ENCODE data around the gene NAA38. TPM values are rescaled to one million over a fixed set of nuclear protein-coding genes. Genes with fewer than 3 reads are reported as not detected.

NAA38 gene
- total and polyA plus RNA-seq, 2 donors (not counting 1 experiment from before 2014, with no cell fraction given) = 20.0 to 80.5 TPM

DNA sequence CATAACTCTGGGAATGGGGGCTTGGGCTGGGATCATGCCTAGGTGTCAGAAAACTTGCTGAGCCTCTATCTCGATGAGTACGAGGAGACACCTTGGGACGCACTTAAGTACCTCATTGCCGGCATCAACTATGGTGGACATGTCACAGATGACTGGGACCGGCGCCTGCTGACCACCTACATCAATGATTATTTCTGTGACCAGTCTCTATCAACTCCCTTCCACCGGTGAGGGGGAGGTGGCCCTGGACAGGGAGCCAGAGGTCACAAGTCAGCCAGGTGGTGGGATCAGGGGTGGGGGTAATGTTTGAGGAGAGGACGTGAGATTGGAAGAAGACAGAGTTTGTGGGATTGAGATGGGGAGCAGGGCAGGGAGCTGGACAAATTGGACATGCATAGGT is 26.7 kb downstream of the NAA38 start:
- Histone ChIP-seq H3K79me2 (ENCODE audit: control insufficient read depth, insufficient read depth, low read length) (peaks cover 17% of the 10 kb centered on the region), H3K36me3 (replicated peaks in 1 of 2; ENCODE audit: control extremely low read depth in 1 of 2, control insufficient read depth in 1 of 2, extremely low read depth in 1 of 2, insufficient read depth in 2 of 2, low read length in 1 of 2) (no peaks in the 10 kb centered on the region), H3K4me1 (ENCODE audit: control insufficient read depth in 2 of 2, insufficient read depth in 2 of 2, low read length in 2 of 2) (peaks cover 7 to 15% of the 10 kb centered on the region in 2 donors), H3K4me2 (replicated peaks; ENCODE audit: low read depth, low read length, poor library complexity, severe bottlenecking) (no peak overlapping the region), H2AFZ (ENCODE audit: insufficient read depth, low read depth, low read length, poor library complexity, severe bottlenecking) (no peak overlapping the region), H3K27ac (ENCODE audit: low read length in 2 of 2) (no peak overlapping the region), H3K9ac (ENCODE audit: low read length) (no peak overlapping the region), H3K4me3 (ENCODE audit: control extremely low read depth in 1 of 5, extremely low read depth in 1 of 5, insufficient read depth in 1 of 5, low read depth in 2 of 5, low read length in 4 of 5) (no peak overlapping the region), H3K9me3 (ENCODE audit: control extremely low read depth in 1 of 3, control insufficient read depth in 2 of 3, insufficient read depth in 1 of 3, low read length in 2 of 3) (no peaks in the 10 kb centered on the region), H3K27me3 (replicated peaks in 1 of 4; ENCODE audit: control extremely low read depth in 1 of 4, control insufficient read depth in 3 of 4, insufficient read depth in 4 of 4, low read length in 3 of 4) (peaks cover 0 to 13% (median 2%) of the 10 kb centered on the region in 4 experiments), H4K20me1 (ENCODE audit: control insufficient read depth, insufficient read depth, low read length, poor library complexity, severe bottlenecking) (no peaks in the 10 kb centered on the region)
- H3K27me3 Mint-ChIP-seq = peaks cover 22% of the 10 kb centered on the region
- no peak for ATAC-seq (ENCODE audit: low read depth)
- H3K4me3 Mint-ChIP-seq = no peak overlapping the region
- no peak for DNase-seq
- ChIA-PET CTCF (interaction anchor here (1.6 to 2.2 kb wide), 2 partner anchors 12 to 26 kb away, joined by 5 to 7 read pairs; partner anchors contain the start of gene NAA38), POLR2A (no interaction called here)
- WGBS (ENCODE audit: insufficient coverage) = 95% methylated on average over 4 of the region's 8 CpGs
- intact Hi-C loops (cut with micrococcal nuclease) = loop anchor here (10.0 kb wide), 2 partner anchors 816 to 1176 kb away; partner anchors contain the start of genes C17orf100, MED31 and RNASEK
- H3K4me1 Mint-ChIP-seq = peaks cover 8% of the 10 kb centered on the region
- no peaks in the 10 kb centered on the region for H3K9me3 Mint-ChIP-seq (ENCODE audit: insufficient read depth)
- TF ChIP-seq EZH2 (IDR thresholded peaks at IDR 0.05; ENCODE audit: borderline replicate concordance, insufficient read depth, low read depth, low read length, poor library complexity, severe bottlenecking) = no peak
- TF ChIP-seq, protein P1, sequence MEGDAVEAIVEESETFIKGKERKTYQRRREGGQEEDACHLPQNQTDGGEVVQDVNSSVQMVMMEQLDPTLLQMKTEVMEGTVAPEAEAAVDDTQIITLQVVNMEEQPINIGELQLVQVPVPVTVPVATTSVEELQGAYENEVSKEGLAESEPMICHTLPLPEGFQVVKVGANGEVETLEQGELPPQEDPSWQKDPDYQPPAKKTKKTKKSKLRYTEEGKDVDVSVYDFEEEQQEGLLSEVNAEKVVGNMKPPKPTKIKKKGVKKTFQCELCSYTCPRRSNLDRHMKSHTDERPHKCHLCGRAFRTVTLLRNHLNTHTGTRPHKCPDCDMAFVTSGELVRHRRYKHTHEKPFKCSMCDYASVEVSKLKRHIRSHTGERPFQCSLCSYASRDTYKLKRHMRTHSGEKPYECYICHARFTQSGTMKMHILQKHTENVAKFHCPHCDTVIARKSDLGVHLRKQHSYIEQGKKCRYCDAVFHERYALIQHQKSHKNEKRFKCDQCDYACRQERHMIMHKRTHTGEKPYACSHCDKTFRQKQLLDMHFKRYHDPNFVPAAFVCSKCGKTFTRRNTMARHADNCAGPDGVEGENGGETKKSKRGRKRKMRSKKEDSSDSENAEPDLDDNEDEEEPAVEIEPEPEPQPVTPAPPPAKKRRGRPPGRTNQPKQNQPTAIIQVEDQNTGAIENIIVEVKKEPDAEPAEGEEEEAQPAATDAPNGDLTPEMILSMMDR (IDR thresholded peaks at IDR 0.05) = no peak
- H3K27ac Mint-ChIP-seq = no peak overlapping the region

DNA sequence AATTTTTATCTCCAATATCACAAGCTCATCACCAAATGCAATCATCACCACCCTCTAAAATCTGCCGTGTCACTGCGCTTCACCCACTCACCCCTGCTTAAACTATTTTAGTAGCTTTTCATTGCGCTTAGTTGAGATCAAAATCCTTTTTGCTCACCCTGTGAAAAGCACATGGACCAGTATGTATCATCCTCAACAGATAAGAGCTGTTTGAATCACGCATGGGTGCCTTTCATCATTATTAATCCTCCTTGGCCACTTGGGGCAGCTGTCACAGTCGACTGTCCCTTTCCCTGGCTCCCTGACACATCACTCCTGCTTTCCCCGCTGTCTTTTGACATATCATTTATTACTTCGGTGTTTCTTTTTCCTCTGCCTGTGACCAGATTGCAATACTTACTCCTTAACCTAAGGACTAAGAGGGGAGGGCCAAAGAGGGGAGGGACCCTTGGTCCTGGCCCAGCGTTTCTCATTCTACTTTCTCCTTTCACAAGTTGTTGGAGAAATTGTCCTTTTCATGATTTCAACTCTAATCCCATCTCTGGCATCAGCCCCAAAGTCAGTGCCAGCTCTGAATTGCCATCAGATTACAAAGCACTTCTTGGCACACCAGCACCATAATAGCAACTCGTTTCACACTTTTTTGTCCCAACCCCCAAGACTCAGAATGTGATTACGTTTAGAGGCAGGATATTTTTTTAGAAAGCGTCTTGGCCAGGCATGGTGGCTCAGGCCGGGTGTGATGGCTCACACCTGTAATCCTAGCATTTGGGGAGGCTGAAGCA is 32.0 kb downstream of the NAA38 start:
- Histone ChIP-seq H3K9ac (ENCODE audit: low read length) (no peak overlapping the region), H3K4me1 (ENCODE audit: control insufficient read depth in 2 of 2, insufficient read depth in 2 of 2, low read length in 2 of 2) (no peaks in the 10 kb centered on the region), H4K20me1 (ENCODE audit: control insufficient read depth, insufficient read depth, low read length, poor library complexity, severe bottlenecking) (no peaks in the 10 kb centered on the region), H3K9me3 (ENCODE audit: control extremely low read depth in 1 of 3, control insufficient read depth in 2 of 3, insufficient read depth in 1 of 3, low read length in 2 of 3) (no peaks in the 10 kb centered on the region), H3K4me3 (ENCODE audit: control extremely low read depth in 1 of 5, extremely low read depth in 1 of 5, insufficient read depth in 1 of 5, low read depth in 2 of 5, low read length in 4 of 5) (no peak overlapping the region), H3K36me3 (replicated peaks in 1 of 2; ENCODE audit: control extremely low read depth in 1 of 2, control insufficient read depth in 1 of 2, extremely low read depth in 1 of 2, insufficient read depth in 2 of 2, low read length in 1 of 2) (no peaks in the 10 kb centered on the region), H3K79me2 (ENCODE audit: control insufficient read depth, insufficient read depth, low read length) (no peaks in the 10 kb centered on the region), H3K27me3 (replicated peaks in 1 of 4; ENCODE audit: control extremely low read depth in 1 of 4, control insufficient read depth in 3 of 4, insufficient read depth in 4 of 4, low read length in 3 of 4) (peaks cover 0 to 2% (median under 1%) of the 10 kb centered on the region in 4 experiments), H2AFZ (ENCODE audit: insufficient read depth, low read depth, low read length, poor library complexity, severe bottlenecking) (no peak overlapping the region), H3K27ac (ENCODE audit: low read length in 2 of 2) (no peak overlapping the region), H3K4me2 (replicated peaks; ENCODE audit: low read depth, low read length, poor library complexity, severe bottlenecking) (no peak overlapping the region)
- CTCF ChIA-PET = interaction anchor here (1.0 to 2.5 kb wide), 15 partner anchors 9 to 235 kb away, joined by 3 to 19 read pairs (median 6); partner anchors contain the start of genes CYB5D1, KDM6B and NAA38
- no peak for ATAC-seq (ENCODE audit: low read depth)
- intact Hi-C loops (cut with micrococcal nuclease) = no loop called here
- H3K9me3 Mint-ChIP-seq (ENCODE audit: insufficient read depth) = no peaks in the 10 kb centered on the region
- H3K4me1 Mint-ChIP-seq = no peaks in the 10 kb centered on the region
- POLR2A ChIA-PET = interaction anchor here (1.1 kb wide), 1 partner anchor 9 kb away, joined by 4 read pairs; no protein-coding TSS in a partner anchor
- no peak overlapping the region for H3K27ac Mint-ChIP-seq
- H3K27me3 Mint-ChIP-seq = peaks cover 21% of the 10 kb centered on the region
- DNase-seq = no peak
- no peak for TF ChIP-seq EZH2 (IDR thresholded peaks at IDR 0.05; ENCODE audit: borderline replicate concordance, insufficient read depth, low read depth, low read length, poor library complexity, severe bottlenecking)
- TF ChIP-seq, protein P1 (IDR thresholded peaks at IDR 0.05) = no peak
- 71% methylated on average over 9 of the region's 12 CpGs for WGBS (ENCODE audit: insufficient coverage)
- H3K4me3 Mint-ChIP-seq = no peak overlapping the region

All from B cell (primary cell).